ENCODE measurements around the gene NKIRAS2.

DNA sequence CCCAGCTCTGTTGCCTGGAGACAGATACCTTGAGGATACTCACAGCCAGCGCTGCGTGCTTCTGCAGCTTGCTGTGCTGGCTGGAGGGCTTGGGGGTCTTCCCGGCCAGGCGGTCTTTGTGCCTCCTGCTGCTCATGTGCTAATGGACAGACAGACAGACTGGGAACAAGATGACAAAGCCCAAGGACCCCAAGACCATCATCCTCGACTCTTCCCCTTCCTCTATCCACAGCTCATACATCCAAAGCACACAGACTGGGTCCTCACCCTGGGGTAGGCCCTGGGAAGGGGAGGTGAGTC, 7.7 kb downstream of the NKIRAS2 start:
- TF ChIP-seq POLR2AphosphoS5 (IDR thresholded peaks at IDR 0.05; ENCODE audit: low read depth, low read length) (no peak), SIN3A (IDR thresholded peaks at IDR 0.05; ENCODE audit: borderline replicate concordance, insufficient read depth, low read depth, low read length) (no peak)
- TF ChIP-seq, protein P1, sequence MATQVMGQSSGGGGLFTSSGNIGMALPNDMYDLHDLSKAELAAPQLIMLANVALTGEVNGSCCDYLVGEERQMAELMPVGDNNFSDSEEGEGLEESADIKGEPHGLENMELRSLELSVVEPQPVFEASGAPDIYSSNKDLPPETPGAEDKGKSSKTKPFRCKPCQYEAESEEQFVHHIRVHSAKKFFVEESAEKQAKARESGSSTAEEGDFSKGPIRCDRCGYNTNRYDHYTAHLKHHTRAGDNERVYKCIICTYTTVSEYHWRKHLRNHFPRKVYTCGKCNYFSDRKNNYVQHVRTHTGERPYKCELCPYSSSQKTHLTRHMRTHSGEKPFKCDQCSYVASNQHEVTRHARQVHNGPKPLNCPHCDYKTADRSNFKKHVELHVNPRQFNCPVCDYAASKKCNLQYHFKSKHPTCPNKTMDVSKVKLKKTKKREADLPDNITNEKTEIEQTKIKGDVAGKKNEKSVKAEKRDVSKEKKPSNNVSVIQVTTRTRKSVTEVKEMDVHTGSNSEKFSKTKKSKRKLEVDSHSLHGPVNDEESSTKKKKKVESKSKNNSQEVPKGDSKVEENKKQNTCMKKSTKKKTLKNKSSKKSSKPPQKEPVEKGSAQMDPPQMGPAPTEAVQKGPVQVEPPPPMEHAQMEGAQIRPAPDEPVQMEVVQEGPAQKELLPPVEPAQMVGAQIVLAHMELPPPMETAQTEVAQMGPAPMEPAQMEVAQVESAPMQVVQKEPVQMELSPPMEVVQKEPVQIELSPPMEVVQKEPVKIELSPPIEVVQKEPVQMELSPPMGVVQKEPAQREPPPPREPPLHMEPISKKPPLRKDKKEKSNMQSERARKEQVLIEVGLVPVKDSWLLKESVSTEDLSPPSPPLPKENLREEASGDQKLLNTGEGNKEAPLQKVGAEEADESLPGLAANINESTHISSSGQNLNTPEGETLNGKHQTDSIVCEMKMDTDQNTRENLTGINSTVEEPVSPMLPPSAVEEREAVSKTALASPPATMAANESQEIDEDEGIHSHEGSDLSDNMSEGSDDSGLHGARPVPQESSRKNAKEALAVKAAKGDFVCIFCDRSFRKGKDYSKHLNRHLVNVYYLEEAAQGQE (IDR thresholded peaks at IDR 0.05; ENCODE audit: insufficient read depth in 1 of 2, low read depth in 2 of 2, low read length in 1 of 2): no peak
- TF ChIP-seq, protein P2, sequence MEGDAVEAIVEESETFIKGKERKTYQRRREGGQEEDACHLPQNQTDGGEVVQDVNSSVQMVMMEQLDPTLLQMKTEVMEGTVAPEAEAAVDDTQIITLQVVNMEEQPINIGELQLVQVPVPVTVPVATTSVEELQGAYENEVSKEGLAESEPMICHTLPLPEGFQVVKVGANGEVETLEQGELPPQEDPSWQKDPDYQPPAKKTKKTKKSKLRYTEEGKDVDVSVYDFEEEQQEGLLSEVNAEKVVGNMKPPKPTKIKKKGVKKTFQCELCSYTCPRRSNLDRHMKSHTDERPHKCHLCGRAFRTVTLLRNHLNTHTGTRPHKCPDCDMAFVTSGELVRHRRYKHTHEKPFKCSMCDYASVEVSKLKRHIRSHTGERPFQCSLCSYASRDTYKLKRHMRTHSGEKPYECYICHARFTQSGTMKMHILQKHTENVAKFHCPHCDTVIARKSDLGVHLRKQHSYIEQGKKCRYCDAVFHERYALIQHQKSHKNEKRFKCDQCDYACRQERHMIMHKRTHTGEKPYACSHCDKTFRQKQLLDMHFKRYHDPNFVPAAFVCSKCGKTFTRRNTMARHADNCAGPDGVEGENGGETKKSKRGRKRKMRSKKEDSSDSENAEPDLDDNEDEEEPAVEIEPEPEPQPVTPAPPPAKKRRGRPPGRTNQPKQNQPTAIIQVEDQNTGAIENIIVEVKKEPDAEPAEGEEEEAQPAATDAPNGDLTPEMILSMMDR (IDR thresholded peaks at IDR 0.05): no peak
